Muscle layer of duodenum (tissue), 2 donors: Measurements from ENCODE around the gene TYSND1.
"Not testable (repeated sequence)": the region's sequence is repeated elsewhere in the genome, so short reads cannot be mapped to it uniquely, and the experiment has no call there.

Experiments used
- H3K27ac ChIP-seq: one replicate; pipeline ENCODE4 v1.7.0; 2013; ENCODE audit warnings: mild to moderate bottlenecking, low read length
- H3K27me3 ChIP-seq: one replicate; pipeline ENCODE4 v1.7.0; 2013; ENCODE audit warnings: low read depth, mild to moderate bottlenecking, control low read depth, low read length
- H3K36me3 ChIP-seq, 2 donors: one replicate each; pipeline ENCODE4 v1.7.0; 2013; ENCODE audit warnings: low read length in 2 of 2, control low read depth in 1 of 2, mild to moderate bottlenecking in 1 of 2; ENCODE audit not compliant: insufficient read depth in 2 of 2, control insufficient read depth in 1 of 2
- H3K4me1 ChIP-seq, 2 donors: one replicate each; pipeline ENCODE4 v1.7.0; 2013; ENCODE audit warnings: low read length in 2 of 2, mild to moderate bottlenecking in 2 of 2, control low read depth in 1 of 2, moderate library complexity in 1 of 2; ENCODE audit not compliant: insufficient read depth in 2 of 2, control insufficient read depth in 1 of 2
- H3K4me3 ChIP-seq, 2 donors: one replicate each; pipeline ENCODE4 v1.7.0; 2013; ENCODE audit warnings: low read length in 2 of 2, low read depth in 1 of 2, mild to moderate bottlenecking in 1 of 2
- H3K9me3 ChIP-seq, 2 donors: one replicate each; pipeline ENCODE4 v1.7.0; 2013; ENCODE audit warnings: low read length in 2 of 2, control low read depth in 1 of 2, mild to moderate bottlenecking in 1 of 2; ENCODE audit not compliant: control insufficient read depth in 1 of 2
- donor health status: healthy.

The TYSND1 gene

GRCh38 chr10:70131560-70131937 is 15.0 kb downstream of the TYSND1 start:
- Histone ChIP-seq H3K4me3 (peak overlapping the region; percentile 78 to 81), H3K36me3 (no peaks in the 10 kb centered on the region), H3K27ac (peak overlapping the region; percentile 63), H3K9me3 (no peaks in the 10 kb centered on the region), H3K4me1 (peaks cover 3 to 17% of the 10 kb centered on the region in 2 donors), H3K27me3 (no peaks in the 10 kb centered on the region)

GRCh38 chr10:70130878-70131559 is 15.5 kb downstream of the TYSND1 start:
- H3K36me3 ChIP-seq = no peaks in the 10 kb centered on the region
- H3K27me3 ChIP-seq = no peaks in the 10 kb centered on the region
- no peak overlapping the region for H3K4me3 ChIP-seq
- H3K9me3 ChIP-seq = no peaks in the 10 kb centered on the region
- H3K27ac ChIP-seq = peak overlapping the region; percentile 63
- H3K4me1 ChIP-seq = peaks cover 3 to 17% of the 10 kb centered on the region in 2 donors

- Histone ChIP-seq H3K9me3 (no peaks in the 10 kb centered on the region), H3K36me3 (peaks cover 5 to 12% of the 10 kb centered on the region in 2 donors), H3K27me3 (no peaks in the 10 kb centered on the region), H3K4me1 (peaks cover 3 to 8% of the 10 kb centered on the region in 2 donors), H3K27ac (no peak overlapping the region), H3K4me3 (no peak overlapping the region)
These were observed 19.7 kb downstream of the TYSND1 start for GRCh38 chr10:70126700-70127395.

- Histone ChIP-seq H3K4me3 (no peak overlapping the region), H3K4me1 (peaks cover under 1 to 3% of the 10 kb centered on the region in 2 donors), H3K9me3 (no peaks in the 10 kb centered on the region), H3K36me3 (peaks cover 5 to 12% of the 10 kb centered on the region in 2 donors), H3K27me3 (no peaks in the 10 kb centered on the region), H3K27ac (no peak overlapping the region)
These were observed 20.5 kb downstream of the TYSND1 start for GRCh38 chr10:70125918-70126552.

- Histone ChIP-seq H3K36me3 (peaks cover 9 to 17% of the 10 kb centered on the region in 2 donors), H3K9me3 (no peaks in the 10 kb centered on the region), H3K27ac (no peak overlapping the region), H3K4me1 (no peaks in the 10 kb centered on the region), H3K4me3 (no peak overlapping the region), H3K27me3 (no peaks in the 10 kb centered on the region)
These were observed 21.6 kb downstream of the TYSND1 start for GRCh38 chr10:70124918-70125317.

GRCh38 chr10:70124415-70124814 is 22.1 kb downstream of the TYSND1 start:
- no peaks in the 10 kb centered on the region for H3K27me3 ChIP-seq
- no peak overlapping the region for H3K4me3 ChIP-seq
- no peak overlapping the region for H3K27ac ChIP-seq
- H3K36me3 ChIP-seq = peaks cover 14 to 21% of the 10 kb centered on the region in 2 donors
- no peaks in the 10 kb centered on the region for H3K9me3 ChIP-seq
- no peaks in the 10 kb centered on the region for H3K4me1 ChIP-seq

- Histone ChIP-seq H3K36me3 (peaks cover 18 to 27% of the 10 kb centered on the region in 2 donors), H3K27ac (no peak overlapping the region), H3K4me1 (no peaks in the 10 kb centered on the region), H3K9me3 (no peaks in the 10 kb centered on the region), H3K4me3 (no peak overlapping the region), H3K27me3 (no peaks in the 10 kb centered on the region)
These were observed 22.7 kb downstream of the TYSND1 start for GRCh38 chr10:70123817-70124216.

GRCh38 chr10:70123166-70123565 is 23.3 kb downstream of the TYSND1 start:
- not testable (repeated sequence) for H3K27ac ChIP-seq, H3K9me3 ChIP-seq, H3K4me1 ChIP-seq, H3K27me3 ChIP-seq, H3K4me3 ChIP-seq
- H3K36me3 ChIP-seq = peaks cover 19 to 31% of the 10 kb centered on the region in 2 donors

GRCh38 chr10:70122742-70123141 is 23.8 kb downstream of the TYSND1 start:
- no peak overlapping the region for H3K27ac ChIP-seq
- H3K27me3 ChIP-seq = no peaks in the 10 kb centered on the region
- no peaks in the 10 kb centered on the region for H3K4me1 ChIP-seq
- H3K4me3 ChIP-seq = no peak overlapping the region
- H3K9me3 ChIP-seq = no peaks in the 10 kb centered on the region
- H3K36me3 ChIP-seq = peaks cover 19 to 33% of the 10 kb centered on the region in 2 donors

GRCh38 chr10:70121281-70121949 is 25.1 kb downstream of the TYSND1 start:
- H3K9me3 ChIP-seq = no peaks in the 10 kb centered on the region
- peaks cover 24 to 43% of the 10 kb centered on the region in 2 donors for H3K36me3 ChIP-seq
- no peak overlapping the region for H3K27ac ChIP-seq
- H3K27me3 ChIP-seq = no peaks in the 10 kb centered on the region
- H3K4me3 ChIP-seq = no peak overlapping the region
- H3K4me1 ChIP-seq = no peaks in the 10 kb centered on the region

GRCh38 chr10:70120417-70120816 is 26.1 kb downstream of the TYSND1 start:
- H3K4me3 ChIP-seq = no peak overlapping the region
- H3K36me3 ChIP-seq = peaks cover 24 to 44% of the 10 kb centered on the region in 2 donors
- no peak overlapping the region for H3K27ac ChIP-seq
- no peaks in the 10 kb centered on the region for H3K9me3 ChIP-seq
- no peaks in the 10 kb centered on the region for H3K27me3 ChIP-seq
- no peaks in the 10 kb centered on the region for H3K4me1 ChIP-seq
